Fibroblast of lung (primary cell): ENCODE data around the gene CPZ. TPM values are rescaled to one million over a fixed set of nuclear protein-coding genes. Genes with fewer than 3 reads are reported as not detected.
"Not testable (repeated sequence)": the region's sequence is repeated elsewhere in the genome, so short reads cannot be mapped to it uniquely, and the experiment has no call there.

Experiments
- DNase-seq, 2 donors: peaks; one replicate each; pipeline versions ENCODE4 v3.0.0 to v3.0.0-alpha.2; 2010; ENCODE audit warnings: low read depth in 2 of 2
- H2AFZ ChIP-seq: 2 replicates; pipeline ENCODE4 v1.5.1; 2012; ENCODE audit warnings: low read length, control low read depth, inconsistent platforms
- H3K27ac ChIP-seq: 2 replicates; pipeline ENCODE4 v1.5.1; 2011; ENCODE audit warnings: low read length, control low read depth; ENCODE audit not compliant: insufficient read depth
- H3K27me3 ChIP-seq: 2 replicates; pipeline ENCODE4 v1.5.1; 2011; ENCODE audit warnings: mild to moderate bottlenecking, low read length; ENCODE audit not compliant: control insufficient read depth, insufficient read depth
- H3K36me3 ChIP-seq: 2 replicates; pipeline ENCODE4 v1.5.1; 2011; ENCODE audit warnings: low read length; ENCODE audit not compliant: control insufficient read depth, insufficient read depth
- H3K4me1 ChIP-seq: 2 replicates; pipeline ENCODE4 v1.5.1; 2011; ENCODE audit warnings: low read length; ENCODE audit not compliant: control insufficient read depth, insufficient read depth; ENCODE audit errors: extremely low read depth
- H3K4me2 ChIP-seq: 2 replicates; pipeline ENCODE4 v1.5.1; 2011; ENCODE audit warnings: low read length, control low read depth; ENCODE audit not compliant: insufficient read depth; ENCODE audit errors: extremely low read depth
- H3K4me3 ChIP-seq, 4 experiments: fragments of 200-600 bp in 1 of 4; sonication (generic) in 1 of 4; replicated peaks in 1 of 4; 2 replicates each; pipeline ENCODE4 v1.5.1; 2011 to 2016; ENCODE audit warnings: low read length in 4 of 4, low read depth in 3 of 4, mild to moderate bottlenecking in 3 of 4, control low read depth in 2 of 4, inconsistent platforms in 1 of 4, mixed read lengths in 1 of 4; ENCODE audit not compliant: insufficient read depth in 1 of 4; ENCODE audit errors: control extremely low read depth in 1 of 4
- H3K79me2 ChIP-seq: 2 replicates; pipeline ENCODE4 v1.5.1; 2012; ENCODE audit warnings: mild to moderate bottlenecking, low read length, inconsistent platforms; ENCODE audit not compliant: control insufficient read depth, insufficient read depth
- H3K9ac ChIP-seq: 2 replicates; pipeline ENCODE4 v1.5.1; 2011; ENCODE audit warnings: mild to moderate bottlenecking, low read length, control low read depth; ENCODE audit not compliant: insufficient read depth
- H3K9me3 ChIP-seq: 2 replicates; pipeline ENCODE4 v1.5.1; 2012; ENCODE audit warnings: low read depth, low read length; ENCODE audit not compliant: control insufficient read depth, insufficient read depth
- H4K20me1 ChIP-seq: 2 replicates; pipeline ENCODE4 v1.5.1; 2011; ENCODE audit warnings: low read length; ENCODE audit not compliant: control insufficient read depth, insufficient read depth; ENCODE audit errors: extremely low read depth
- polyA plus RNA-seq, 2 donors: library from polyadenylated mRNA; depleted of rRNA in 1 of 2; stranded (reverse) in 1 of 2; unstranded in 1 of 2; fragments of >200 nt; gene quantifications; 2 replicates each; pipeline ENCODE4 v1.2.1, GENCODE V29; 2011 to 2012; ENCODE audit warnings: missing spikeins in 1 of 2
- total RNA-seq: library from RNA; depleted of rRNA; stranded (reverse); fragments of >200 nt; gene quantifications from 2 replicates; pipeline ENCODE4 v1.2.1, GENCODE V29; 2014

The CPZ gene
- total and polyA plus RNA-seq, 2 donors (not counting 1 experiment from before 2014, with no cell fraction given), result 7.1 to 24.4 TPM

DNA sequence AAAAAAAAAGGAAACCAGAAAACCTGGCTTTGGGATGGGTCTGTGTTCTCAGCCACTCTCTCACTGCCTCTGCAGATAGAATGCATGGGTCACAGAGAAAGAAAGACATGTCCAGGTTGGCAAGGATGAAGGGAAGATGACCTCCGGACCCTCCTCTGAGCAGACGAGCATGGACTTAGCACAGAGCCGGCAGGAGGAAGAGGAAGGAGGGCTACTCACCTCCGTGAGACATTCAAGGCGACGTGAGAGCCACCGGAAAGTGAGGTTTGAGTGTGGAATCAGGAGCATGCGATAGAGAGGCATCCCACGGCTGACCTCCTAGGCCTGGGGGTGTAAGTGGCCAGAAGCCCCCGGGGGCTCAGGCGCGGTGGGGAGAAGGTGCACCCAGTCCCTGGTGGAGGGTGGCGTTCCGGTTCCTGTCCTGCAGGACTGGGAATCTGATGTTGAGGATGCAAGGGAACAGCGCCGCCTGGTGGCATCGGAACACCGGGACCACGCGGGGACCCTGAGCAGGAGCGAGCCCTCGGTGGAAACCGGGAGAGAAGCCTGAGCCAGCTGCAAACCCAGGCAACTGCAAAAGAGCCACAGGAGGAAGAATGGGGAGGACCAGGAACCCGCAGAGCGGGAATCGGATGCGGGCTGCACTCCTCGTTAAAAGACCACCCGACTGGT is 32.2 kb downstream of the CPZ start:
- not testable (repeated sequence) for H3K27ac ChIP-seq, H4K20me1 ChIP-seq, H3K36me3 ChIP-seq, H3K79me2 ChIP-seq, H3K9ac ChIP-seq, H3K9me3 ChIP-seq, H3K27me3 ChIP-seq, H3K4me1 ChIP-seq, H3K4me2 ChIP-seq, H2AFZ ChIP-seq, H3K4me3 ChIP-seq, DNase-seq

- not testable (repeated sequence) for H3K4me2 ChIP-seq, H3K36me3 ChIP-seq, H3K27me3 ChIP-seq, H3K4me3 ChIP-seq, H2AFZ ChIP-seq, H3K4me1 ChIP-seq, H3K9ac ChIP-seq, H4K20me1 ChIP-seq, H3K27ac ChIP-seq, H3K79me2 ChIP-seq, DNase-seq, H3K9me3 ChIP-seq
Measured at GRCh38 chr4:8630240-8630905, 37.8 kb downstream of the CPZ start.

DNA sequence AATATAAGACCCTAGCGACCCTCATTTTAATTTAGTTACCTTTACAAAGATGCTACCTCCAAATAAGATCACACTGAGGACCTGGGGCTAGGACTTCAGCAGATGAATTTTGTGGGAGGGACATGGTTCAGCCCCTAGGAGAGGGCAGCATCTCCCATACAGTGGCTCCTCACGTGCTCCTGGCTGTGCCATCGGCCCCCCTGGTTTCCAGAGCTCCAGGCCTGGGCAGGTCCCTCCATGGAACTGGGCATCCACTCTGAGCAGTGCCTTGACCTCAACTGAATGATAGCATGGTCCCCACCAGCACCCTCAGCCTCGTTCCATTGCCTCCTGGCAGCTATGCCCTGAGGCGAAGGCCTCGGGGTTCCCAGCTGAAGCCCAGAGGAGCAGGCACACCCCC is 39.3 kb downstream of the CPZ start:
- H3K4me1 ChIP-seq, H3K27ac ChIP-seq, H3K27me3 ChIP-seq, H3K4me3 ChIP-seq, H4K20me1 ChIP-seq, H3K4me2 ChIP-seq, H3K9ac ChIP-seq, H2AFZ ChIP-seq, DNase-seq, H3K79me2 ChIP-seq, H3K9me3 ChIP-seq, H3K36me3 ChIP-seq: not testable (repeated sequence)

DNA sequence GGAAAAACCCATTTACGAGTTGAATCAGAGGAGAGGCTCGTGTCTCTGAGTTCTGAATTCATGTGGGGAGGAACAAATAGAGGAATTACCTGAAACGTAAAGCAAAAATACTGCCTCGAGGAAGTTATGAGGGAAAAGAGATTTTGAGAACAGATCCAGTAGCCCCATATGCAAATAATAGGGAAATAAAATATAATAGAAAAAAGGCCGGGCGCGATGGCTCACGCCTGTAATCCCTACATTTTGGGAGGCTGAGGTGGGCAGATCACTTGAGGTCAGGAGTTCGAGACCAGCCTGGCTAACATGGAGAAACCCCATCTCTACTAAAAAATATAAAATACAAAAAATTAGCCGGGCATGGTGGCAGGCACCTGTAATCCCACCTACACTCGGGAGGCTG is 42.2 kb downstream of the CPZ start:
- H3K9ac ChIP-seq, H3K27me3 ChIP-seq, H3K36me3 ChIP-seq, H3K79me2 ChIP-seq, H3K4me1 ChIP-seq, DNase-seq, H3K4me2 ChIP-seq, H3K27ac ChIP-seq, H2AFZ ChIP-seq, H3K4me3 ChIP-seq, H4K20me1 ChIP-seq, H3K9me3 ChIP-seq: not testable (repeated sequence)

GRCh38 chr4:8635897-8636554 is 43.5 kb downstream of the CPZ start:
- H3K27ac ChIP-seq, H3K79me2 ChIP-seq, H3K4me3 ChIP-seq, H3K4me1 ChIP-seq, H3K9me3 ChIP-seq, DNase-seq, H4K20me1 ChIP-seq, H3K36me3 ChIP-seq, H3K27me3 ChIP-seq, H3K9ac ChIP-seq, H2AFZ ChIP-seq, H3K4me2 ChIP-seq: not testable (repeated sequence)
